GM12892 (cell line): ENCODE results near the gene TBC1D22A.
"Not testable (repeated sequence)": the region's sequence is repeated elsewhere in the genome, so short reads cannot be mapped to it uniquely, and the experiment has no call there.

ENCODE experiments used
- DNase-seq: peaks from one replicate; pipeline ENCODE4 v3.0.0; 2011; ENCODE audit not compliant: insufficient read length
- FAIRE-seq: peaks from 2 replicates; lab custom pipeline; 2011; peaks lifted over from hg19 to GRCh38; lab: Jason Lieb, UNC
- POLR2A ChIP-seq: IDR thresholded peaks from 2 replicates; pipeline ENCODE4 v1.6.1; 2011; ENCODE audit warnings: low read depth, low read length, control low read depth
- POLR2AphosphoS5 ChIP-seq: IDR thresholded peaks from 2 replicates; pipeline ENCODE4 v1.6.1; 2011; ENCODE audit warnings: low read depth, low read length, control low read depth
- TAF1 ChIP-seq: IDR thresholded peaks from 2 replicates; pipeline ENCODE4 v1.6.1; 2011; ENCODE audit warnings: low read depth, mild to moderate bottlenecking, control low read depth, low read length, borderline replicate concordance

The TBC1D22A gene

GRCh38 chr22:46781291-46781690 is 18.8 kb downstream of the TBC1D22A start:
- TF ChIP-seq POLR2AphosphoS5 = no peak
- TF ChIP-seq POLR2A = no peak
- TF ChIP-seq TAF1 = no peak

GRCh38 chr22:46782200-46782599 is 19.8 kb downstream of the TBC1D22A start:
- DNase-seq, FAIRE-seq: not testable (repeated sequence)

More at GRCh38 chr22:46781291-46781690, 18.8 kb downstream of the TBC1D22A start:
- DNase-seq = no peak
- no peak for FAIRE-seq

- no peak for TF ChIP-seq POLR2A
- TF ChIP-seq POLR2AphosphoS5 = no peak
- no peak for TF ChIP-seq TAF1
- DNase-seq (no peak), FAIRE-seq (no peak)
These were observed 21.3 kb downstream of the TBC1D22A start for GRCh38 chr22:46783721-46784120.

GRCh38 chr22:46788441-46789172 is 26.2 kb downstream of the TBC1D22A start:
- DNase-seq (peak; percentile 63), FAIRE-seq (peak; percentile 92)
- TF ChIP-seq POLR2A (no peak), TAF1 (no peak), POLR2AphosphoS5 (no peak)

- no peak for FAIRE-seq
- no peak for TF ChIP-seq TAF1
- TF ChIP-seq POLR2AphosphoS5 = no peak
- no peak for TF ChIP-seq POLR2A
- no peak for DNase-seq
These were observed 27.5 kb downstream of the TBC1D22A start for GRCh38 chr22:46789992-46790391.

- TF ChIP-seq POLR2A = no peak
- no peak for TF ChIP-seq TAF1
- TF ChIP-seq POLR2AphosphoS5 = no peak
- peak; percentile 78 for FAIRE-seq
- DNase-seq = no peak
These were observed 28.8 kb downstream of the TBC1D22A start for GRCh38 chr22:46791201-46791731.

- FAIRE-seq (no peak), DNase-seq (no peak)
- TF ChIP-seq POLR2AphosphoS5 (no peak), POLR2A (no peak), TAF1 (no peak)
These were observed 29.8 kb downstream of the TBC1D22A start for GRCh38 chr22:46792061-46792796.

- TF ChIP-seq TAF1 (no peak), POLR2A (no peak), POLR2AphosphoS5 (no peak)
- DNase-seq (no peak), FAIRE-seq (no peak)
These were observed 30.4 kb downstream of the TBC1D22A start for GRCh38 chr22:46792841-46793261.

GRCh38 chr22:46793497-46793896 is 31.0 kb downstream of the TBC1D22A start:
- DNase-seq = no peak
- TF ChIP-seq POLR2AphosphoS5 (no peak), POLR2A (no peak), TAF1 (no peak)
- FAIRE-seq = no peak

GRCh38 chr22:46794067-46794466 is 31.6 kb downstream of the TBC1D22A start:
- DNase-seq (no peak), FAIRE-seq (no peak)
- TF ChIP-seq POLR2A (no peak), POLR2AphosphoS5 (no peak), TAF1 (no peak)

- TF ChIP-seq POLR2A (no peak), TAF1 (no peak), POLR2AphosphoS5 (no peak)
- FAIRE-seq (no peak), DNase-seq (no peak)
These were observed 32.0 kb downstream of the TBC1D22A start for GRCh38 chr22:46794491-46794890.
